Mesenchymal stem cell (in vitro differentiated cells and primary cell): ENCODE results near the gene CXCL11.

ENCODE experiments used
- DNase-seq: peaks from one replicate; pipeline ENCODE4 v3.0.0-alpha.2; 2013
- H2AFZ ChIP-seq: one replicate; pipeline ENCODE4 v1.6.1; 2013; ENCODE audit warnings: low read depth, mild to moderate bottlenecking, control low read depth, inconsistent platforms, low read length, moderate library complexity
- H2AK5ac ChIP-seq: 2 replicates; pipeline ENCODE4 v1.6.1; 2013; ENCODE audit warnings: low read length, moderate library complexity, mild to moderate bottlenecking, inconsistent platforms; ENCODE audit not compliant: severe bottlenecking
- H2BK120ac ChIP-seq: one replicate; pipeline ENCODE4 v1.6.1; 2013; ENCODE audit warnings: low read depth, mild to moderate bottlenecking, inconsistent platforms, low read length, moderate library complexity
- H2BK12ac ChIP-seq, 2 experiments: one replicate each; pipeline ENCODE4 v1.6.1; 2013; ENCODE audit warnings: inconsistent platforms in 2 of 2, low read length in 2 of 2, mild to moderate bottlenecking in 2 of 2, moderate library complexity in 2 of 2, control low read depth in 1 of 2
- H2BK15ac ChIP-seq: one replicate; pipeline ENCODE4 v1.6.1; 2013; ENCODE audit warnings: mild to moderate bottlenecking, low read depth, inconsistent platforms; ENCODE audit not compliant: poor library complexity, severe bottlenecking
- H2BK5ac ChIP-seq: 2 replicates; pipeline ENCODE4 v1.6.1; 2013; ENCODE audit warnings: low read depth, mild to moderate bottlenecking, low read length, control low read depth, inconsistent platforms; ENCODE audit not compliant: poor library complexity, severe bottlenecking
- H3K14ac ChIP-seq, 2 experiments: one replicate each; pipeline ENCODE4 v1.6.1; 2013; ENCODE audit warnings: inconsistent platforms in 2 of 2, low read length in 2 of 2, control low read depth in 1 of 2, mild to moderate bottlenecking in 1 of 2, moderate library complexity in 1 of 2
- H3K18ac ChIP-seq, 2 experiments: one replicate each; pipeline ENCODE4 v1.6.1; 2013; ENCODE audit warnings: inconsistent platforms in 2 of 2, low read length in 2 of 2, control low read depth in 1 of 2, low read depth in 1 of 2, mild to moderate bottlenecking in 1 of 2
- H3K23ac ChIP-seq, 2 experiments: one replicate each; pipeline ENCODE4 v1.6.1; 2013; ENCODE audit warnings: inconsistent platforms in 2 of 2, low read length in 2 of 2, mild to moderate bottlenecking in 2 of 2, moderate library complexity in 2 of 2, control low read depth in 1 of 2
- H3K27ac ChIP-seq: 2 replicates; pipeline ENCODE4 v1.5.1; 2013; ENCODE audit warnings: mild to moderate bottlenecking, moderate library complexity, low read length, control low read depth, inconsistent platforms; ENCODE audit not compliant: poor library complexity, severe bottlenecking
- H3K27me3 ChIP-seq, 2 experiments: 2 replicates each; pipeline versions ENCODE4 v1.6.1 to v1.7.0; 2013; ENCODE audit warnings: low read length in 2 of 2, mild to moderate bottlenecking in 2 of 2, moderate library complexity in 2 of 2, control low read depth in 1 of 2, inconsistent platforms in 1 of 2; ENCODE audit not compliant: control insufficient read depth in 1 of 2, insufficient read depth in 1 of 2
- H3K36me3 ChIP-seq, 2 experiments: 2 replicates each; pipeline versions ENCODE4 v1.6.1 to v1.7.0; 2013; ENCODE audit warnings: low read length in 2 of 2, control low read depth in 1 of 2, inconsistent platforms in 1 of 2, low read depth in 1 of 2, mild to moderate bottlenecking in 1 of 2; ENCODE audit not compliant: insufficient read depth in 2 of 2, control insufficient read depth in 1 of 2
- H3K4ac ChIP-seq, 2 experiments: one replicate each; pipeline ENCODE4 v1.6.1; 2013; ENCODE audit warnings: inconsistent platforms in 2 of 2, low read length in 2 of 2, mild to moderate bottlenecking in 2 of 2, moderate library complexity in 2 of 2, control low read depth in 1 of 2, low read depth in 1 of 2
- H3K4me1 ChIP-seq: 2 replicates; pipeline ENCODE4 v1.6.1; 2013; ENCODE audit warnings: low read depth, low read length, control low read depth; ENCODE audit not compliant: control insufficient read depth, insufficient read depth
- H3K4me2 ChIP-seq: 2 replicates; pipeline ENCODE4 v1.6.1; 2013; ENCODE audit warnings: low read length, mild to moderate bottlenecking, inconsistent platforms; ENCODE audit not compliant: poor library complexity, severe bottlenecking
- H3K4me3 ChIP-seq, 2 experiments: 2 replicates each; pipeline versions ENCODE4 v1.5.1 to v1.7.0; 2013; ENCODE audit warnings: low read length in 2 of 2, mild to moderate bottlenecking in 2 of 2, control low read depth in 1 of 2, low read depth in 1 of 2; ENCODE audit not compliant: insufficient read depth in 1 of 2
- H3K79me1 ChIP-seq: replicated peaks from 2 replicates; pipeline ENCODE4 v1.6.1; 2013; ENCODE audit warnings: mild to moderate bottlenecking, control low read depth, low read length, inconsistent platforms; ENCODE audit not compliant: poor library complexity, severe bottlenecking
- H3K9ac ChIP-seq: 2 replicates; pipeline ENCODE4 v1.7.0; 2013; ENCODE audit warnings: mild to moderate bottlenecking, low read length, moderate library complexity
- H3K9me3 ChIP-seq: 2 replicates; pipeline ENCODE4 v1.7.0; 2013; ENCODE audit warnings: mild to moderate bottlenecking, low read length; ENCODE audit not compliant: control insufficient read depth
- H4K8ac ChIP-seq: one replicate; pipeline ENCODE4 v1.6.1; 2013; ENCODE audit warnings: inconsistent platforms, mild to moderate bottlenecking, low read length, moderate library complexity
- H4K91ac ChIP-seq: one replicate; pipeline ENCODE4 v1.6.1; 2013; ENCODE audit warnings: mild to moderate bottlenecking, low read length, inconsistent platforms
- WGBS: methylation state at CpG from one replicate; pipeline ENCODE4 v1.1.7; 2013; ENCODE audit warnings: mixed read lengths; 5-methylcytosine and 5-hydroxymethylcytosine counted together

CXCL11 gene

DNA sequence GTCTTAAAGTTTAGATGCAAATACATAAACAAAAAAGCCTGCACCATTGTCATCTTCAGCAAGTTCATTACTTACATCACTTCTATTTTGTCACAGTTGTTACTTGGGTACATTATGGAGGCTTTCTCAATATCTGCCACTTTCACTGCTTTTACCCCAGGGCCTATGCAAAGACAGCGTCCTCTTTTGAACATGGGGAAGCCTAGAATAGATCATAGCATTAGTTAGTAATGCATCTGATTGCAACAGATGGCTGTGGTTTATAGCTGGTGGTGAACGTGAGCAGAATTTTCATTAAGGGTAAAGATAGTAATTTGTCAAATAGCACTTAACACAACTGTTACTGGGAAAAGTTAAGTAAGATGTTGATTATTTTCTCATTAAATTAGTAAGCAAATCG lies 729 bp downstream of the CXCL11 start:
- 80% methylated on average over 2 of the region's 3 CpGs for WGBS
- H2BK120ac ChIP-seq: no peak overlapping the region

DNA sequence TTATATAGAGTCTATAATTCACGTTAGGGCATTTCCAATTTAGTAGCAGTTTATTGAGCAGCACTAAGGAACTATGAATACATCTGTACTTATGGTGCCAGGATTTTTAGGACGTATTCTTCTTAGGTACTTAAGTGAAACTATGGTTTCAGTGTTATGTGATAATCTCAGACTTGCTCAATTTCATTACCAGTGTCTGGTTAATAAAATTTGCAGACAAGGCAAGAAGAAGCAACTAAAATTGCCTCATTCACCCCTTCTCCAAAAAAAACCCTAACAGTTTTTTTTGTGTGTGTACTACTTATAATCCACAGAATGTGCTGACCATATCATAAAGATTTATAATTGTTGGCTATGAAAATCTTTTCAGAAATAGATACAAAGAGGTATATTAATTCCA lies 6.6 kb downstream of the CXCL11 start:
- no peak for DNase-seq
- no peak overlapping the region for H4K91ac ChIP-seq
- H3K79me1 ChIP-seq: no peaks in the 10 kb centered on the region
- no peak overlapping the region for H3K4ac ChIP-seq
- H3K4me2 ChIP-seq: no peak overlapping the region
- no peak overlapping the region for H3K4me3 ChIP-seq
- H2AK5ac ChIP-seq: no peak overlapping the region
- H3K27ac ChIP-seq: no peak overlapping the region
- no peak overlapping the region for H2BK12ac ChIP-seq
- H3K14ac ChIP-seq: no peak overlapping the region
- no peaks in the 10 kb centered on the region for H3K36me3 ChIP-seq
- no peak overlapping the region for H4K8ac ChIP-seq
- H2BK120ac ChIP-seq: no peak overlapping the region
- H3K23ac ChIP-seq: no peak overlapping the region
- no peak overlapping the region for H2AFZ ChIP-seq
- H3K27me3 ChIP-seq: peaks cover 0 to 5% of the 10 kb centered on the region in 2 experiments
- no peak overlapping the region for H3K18ac ChIP-seq
- H3K9me3 ChIP-seq: no peaks in the 10 kb centered on the region
- no peak overlapping the region for H2BK15ac ChIP-seq
- H3K9ac ChIP-seq: no peak overlapping the region
- no peak overlapping the region for H2BK5ac ChIP-seq
- 88% methylated on average over 2 of the region's 2 CpGs for WGBS
- H3K4me1 ChIP-seq: no peaks in the 10 kb centered on the region

More for the DNA sequence above, 729 bp downstream of the CXCL11 start:
- H3K18ac ChIP-seq: no peak overlapping the region
- no peak overlapping the region for H2AK5ac ChIP-seq
- no peak overlapping the region for H3K4me2 ChIP-seq
- no peaks in the 10 kb centered on the region for H3K27me3 ChIP-seq
- H3K79me1 ChIP-seq: no peaks in the 10 kb centered on the region
- no peaks in the 10 kb centered on the region for H3K36me3 ChIP-seq
- H2AFZ ChIP-seq: no peak overlapping the region
- H3K9ac ChIP-seq: no peak overlapping the region
- no peak overlapping the region for H4K8ac ChIP-seq
- no peak overlapping the region for H4K91ac ChIP-seq
- no peak overlapping the region for H3K27ac ChIP-seq
- no peak overlapping the region for H2BK5ac ChIP-seq
- H3K23ac ChIP-seq: no peak overlapping the region
- H2BK12ac ChIP-seq: no peak overlapping the region
- no peak overlapping the region for H3K4me3 ChIP-seq
- DNase-seq: no peak
- H3K4me1 ChIP-seq: no peaks in the 10 kb centered on the region
- no peak overlapping the region for H3K14ac ChIP-seq
- H3K9me3 ChIP-seq: no peaks in the 10 kb centered on the region
- no peak overlapping the region for H2BK15ac ChIP-seq
- H3K4ac ChIP-seq: no peak overlapping the region

- no peak overlapping the region for H2BK12ac ChIP-seq
Observed at GRCh38 chr4:76028350-76028765, 7.5 kb downstream of the CXCL11 start.

DNA sequence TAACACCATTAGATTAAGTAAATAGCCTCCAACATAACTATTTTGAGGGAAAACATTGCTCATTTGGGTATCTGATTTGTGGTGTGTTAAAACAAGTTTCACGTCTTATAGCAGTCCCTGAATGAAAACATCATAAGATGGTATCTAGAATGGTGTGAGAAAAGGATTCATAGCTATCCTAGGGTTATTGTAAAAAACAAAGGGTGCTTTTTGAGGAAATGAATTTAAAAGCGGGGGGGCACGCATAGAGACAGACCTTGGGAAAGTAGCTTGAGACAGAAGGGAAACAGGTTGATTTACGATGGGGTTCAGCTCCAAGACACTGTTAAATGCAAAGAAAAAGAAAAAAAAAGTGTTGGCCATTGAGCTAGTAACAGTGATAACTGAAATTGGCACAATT lies 11.8 kb downstream of the CXCL11 start:
- no peaks in the 10 kb centered on the region for H3K9me3 ChIP-seq
- no peak overlapping the region for H3K4me3 ChIP-seq
- 96% methylated on average over 4 of the region's 4 CpGs for WGBS
- H2AK5ac ChIP-seq: no peak overlapping the region
- H2BK12ac ChIP-seq: no peak overlapping the region
- no peak overlapping the region for H4K91ac ChIP-seq
- no peak overlapping the region for H3K4me2 ChIP-seq
- no peak for DNase-seq
- H3K18ac ChIP-seq: no peak overlapping the region
- no peak overlapping the region for H3K4ac ChIP-seq
- no peak overlapping the region for H4K8ac ChIP-seq
- peaks cover 0 to 10% of the 10 kb centered on the region in 2 experiments for H3K27me3 ChIP-seq
- no peak overlapping the region for H3K27ac ChIP-seq
- H3K9ac ChIP-seq: no peak overlapping the region
- no peak overlapping the region for H3K23ac ChIP-seq
- H2BK5ac ChIP-seq: no peak overlapping the region
- H3K79me1 ChIP-seq: no peaks in the 10 kb centered on the region
- no peak overlapping the region for H2BK120ac ChIP-seq
- no peaks in the 10 kb centered on the region for H3K4me1 ChIP-seq
- no peak overlapping the region for H2AFZ ChIP-seq
- no peak overlapping the region for H3K14ac ChIP-seq
- H2BK15ac ChIP-seq: no peak overlapping the region
- no peaks in the 10 kb centered on the region for H3K36me3 ChIP-seq

More at GRCh38 chr4:76028350-76028765, 7.5 kb downstream of the CXCL11 start:
- Histone ChIP-seq H2BK5ac (no peak overlapping the region), H3K18ac (peak overlapping the region in 1 of 2 experiments; percentile 12), H3K79me1 (no peaks in the 10 kb centered on the region), H3K9me3 (no peaks in the 10 kb centered on the region), H3K14ac (no peak overlapping the region), H3K9ac (peak overlapping the region; percentile 75), H4K8ac (no peak overlapping the region), H2AK5ac (no peak overlapping the region), H4K91ac (no peak overlapping the region), H3K4me3 (peak overlapping the region in 1 of 2 experiments; percentile 68), H3K23ac (no peak overlapping the region), H3K4me2 (no peak overlapping the region), H2AFZ (no peak overlapping the region), H3K36me3 (no peaks in the 10 kb centered on the region), H2BK15ac (no peak overlapping the region), H3K4ac (no peak overlapping the region), H3K27me3 (peaks cover 0 to 5% of the 10 kb centered on the region in 2 experiments), H2BK120ac (no peak overlapping the region), H3K4me1 (no peaks in the 10 kb centered on the region), H3K27ac (no peak overlapping the region)
- WGBS: 97% methylated on average over 6 of the region's 6 CpGs
- no peak for DNase-seq
